Liver (tissue), 9 donors: ENCODE data around the gene GNAI2. TPM values are rescaled to one million over a fixed set of nuclear protein-coding genes. Genes with fewer than 3 reads are reported as not detected.
"Not testable (repeated sequence)": the region's sequence is repeated elsewhere in the genome, so short reads cannot be mapped to it uniquely, and the experiment has no call there.

ENCODE experiments used
- DNase-seq: peaks from one replicate; pipeline ENCODE4 v3.0.0-alpha.2; 2017; ENCODE audit warnings: low spot score
- H3K27ac ChIP-seq, 2 donors: one replicate each; pipeline ENCODE4 v1.7.0; 2013; ENCODE audit warnings: inconsistent platforms in 2 of 2, low read length in 2 of 2, control low read depth in 1 of 2, low read depth in 1 of 2, mild to moderate bottlenecking in 1 of 2
- H3K27me3 ChIP-seq, 4 donors: one replicate each; pipeline versions ENCODE4 v1.6.1 to v1.7.0; 2013; ENCODE audit warnings: low read length in 3 of 4, inconsistent platforms in 1 of 4, mild to moderate bottlenecking in 1 of 4, moderate library complexity in 1 of 4; ENCODE audit not compliant: control insufficient read depth in 4 of 4, insufficient read depth in 4 of 4
- H3K36me3 ChIP-seq, 4 donors: one replicate each; pipeline versions ENCODE4 v1.6.1 to v1.7.0; 2013; ENCODE audit warnings: low read length in 3 of 4, mild to moderate bottlenecking in 3 of 4, low read depth in 1 of 4, moderate library complexity in 1 of 4; ENCODE audit not compliant: control insufficient read depth in 4 of 4, insufficient read depth in 3 of 4
- H3K4me1 ChIP-seq, 4 donors: one replicate each; pipeline versions ENCODE4 v1.6.1 to v1.7.0; 2013; ENCODE audit warnings: low read length in 3 of 4, mild to moderate bottlenecking in 3 of 4, moderate library complexity in 1 of 4; ENCODE audit not compliant: control insufficient read depth in 4 of 4, insufficient read depth in 4 of 4
- H3K4me3 ChIP-seq, 3 donors: one replicate each; pipeline versions ENCODE4 v1.6.1 to v1.7.0; 2013; ENCODE audit warnings: low read length in 3 of 3, control low read depth in 1 of 3, low read depth in 1 of 3, mild to moderate bottlenecking in 1 of 3
- H3K9ac ChIP-seq, 2 donors: one replicate each; pipeline ENCODE4 v1.7.0; 2013; ENCODE audit warnings: low read length in 2 of 2, mild to moderate bottlenecking in 2 of 2, moderate library complexity in 2 of 2, control low read depth in 1 of 2, low read depth in 1 of 2
- H3K9me3 ChIP-seq, 4 donors: one replicate each; pipeline versions ENCODE4 v1.6.1 to v1.7.0; 2013; ENCODE audit warnings: low read length in 3 of 4; ENCODE audit not compliant: control insufficient read depth in 4 of 4
- CTCF ChIP-seq: fragments of 150-350 bp; IDR thresholded peaks from 2 replicates; pipeline ENCODE4 v1.5.1; 2017; ENCODE audit warnings: improper control_type of control experiment, low read depth, low read length; ENCODE audit not compliant: missing input control
- EGR1 ChIP-seq, 2 donors: IDR thresholded peaks; 2 replicates each; pipeline ENCODE4 v1.6.1; 2016 to 2018; ENCODE audit warnings: antibody characterized with exemption in 2 of 2, low read depth in 2 of 2
- FOXA1 ChIP-seq: IDR thresholded peaks from 2 replicates; pipeline ENCODE4 v1.6.1; 2016; ENCODE audit warnings: antibody characterized with exemption
- FOXA2 ChIP-seq: IDR thresholded peaks from 2 replicates; pipeline ENCODE4 v1.6.1; 2016; ENCODE audit warnings: antibody characterized with exemption
- GABPA ChIP-seq, 2 donors: IDR thresholded peaks in 1 of 2; conservative IDR thresholded peaks in 1 of 2; 2 replicates each; pipeline ENCODE4 v1.6.1; 2016; ENCODE audit warnings: antibody characterized with exemption in 2 of 2, mild to moderate bottlenecking in 1 of 2, moderate library complexity in 1 of 2
- HNF4A ChIP-seq, 2 donors: conservative IDR thresholded peaks; 2 replicates each; pipeline ENCODE4 v1.6.1; 2016; ENCODE audit warnings: antibody characterized with exemption in 2 of 2, mild to moderate bottlenecking in 2 of 2
- HNF4G ChIP-seq: IDR thresholded peaks from 2 replicates; pipeline ENCODE4 v1.6.1; 2016; ENCODE audit warnings: antibody characterized with exemption
- JUND ChIP-seq, 2 donors: IDR thresholded peaks; 2 replicates each; pipeline ENCODE4 v1.6.1; 2016; ENCODE audit warnings: antibody characterized with exemption in 2 of 2
- RAD21 ChIP-seq, 2 donors: IDR thresholded peaks; 2 replicates each; pipeline ENCODE4 v1.6.1; 2016; ENCODE audit warnings: antibody characterized with exemption in 2 of 2, mild to moderate bottlenecking in 2 of 2
- RXRA ChIP-seq, 2 donors: IDR thresholded peaks; 2 replicates each; pipeline ENCODE4 v1.6.1; 2017 to 2018; ENCODE audit warnings: antibody characterized with exemption in 2 of 2, mild to moderate bottlenecking in 1 of 2
- SP1 ChIP-seq: IDR thresholded peaks from 2 replicates; pipeline ENCODE4 v1.6.1; 2018; ENCODE audit warnings: antibody characterized with exemption, mild to moderate bottlenecking
- TAF1 ChIP-seq: conservative IDR thresholded peaks from 2 replicates; pipeline ENCODE4 v1.6.1; 2016; ENCODE audit warnings: antibody characterized with exemption, mild to moderate bottlenecking
- ZBTB33 ChIP-seq: IDR thresholded peaks from 2 replicates; pipeline ENCODE4 v1.6.1; 2016; ENCODE audit warnings: antibody characterized with exemption
- WGBS: extraction: QIAGEN DNeasy Blood & Tissue Kit; methylation state at CpG from one replicate; pipeline ENCODE4 v1.1.7; 2013; 5-methylcytosine and 5-hydroxymethylcytosine counted together
- polyA plus RNA-seq, 2 donors: library from polyadenylated mRNA; stranded (reverse) in 1 of 2; unstranded in 1 of 2; fragments of 200-250 nt in 1 of 2; fragments of >200 nt in 1 of 2; fragmentation: Nextera tagmentation in 1 of 2; extraction: Ambion mirVana in 1 of 2; gene quantifications; one replicate each; pipeline versions ENCODE4 v1.2.1 to v1.2.3, GENCODE V29; 2013 to 2015
- total RNA-seq, 2 donors: library from RNA; depleted of rRNA; stranded (reverse); fragments of >200 nt; gene quantifications; one replicate each; pipeline ENCODE4 v1.2.3, GENCODE V29; 2014
- TF ChIP-seq, protein P1 (sequence below): IDR thresholded peaks from 2 replicates; pipeline ENCODE4 v1.6.1; 2016; ENCODE audit warnings: antibody characterized with exemption
- TF ChIP-seq, protein P2 (sequence below): IDR thresholded peaks from 2 replicates; pipeline ENCODE4 v1.6.1; 2016; ENCODE audit warnings: antibody characterized with exemption
- TF ChIP-seq, protein P3 (sequence below): IDR thresholded peaks from 2 replicates; pipeline ENCODE4 v1.6.1; 2016; ENCODE audit warnings: antibody characterized with exemption, mild to moderate bottlenecking
- donor health status: healthy.
- donor health status: healthy.
- donor health status: healthy.
- donor health status: healthy.
- donor health status: healthy.

The GNAI2 gene
- total and polyA plus RNA-seq, 4 donors, result 58.3 to 86.3 (median 62.3) TPM

- WGBS, result 86% methylated on average over 2 of the region's 2 CpGs
Measured at GRCh38 chr3:50261505-50261904, 25.5 kb downstream of the GNAI2 start.

DNA sequence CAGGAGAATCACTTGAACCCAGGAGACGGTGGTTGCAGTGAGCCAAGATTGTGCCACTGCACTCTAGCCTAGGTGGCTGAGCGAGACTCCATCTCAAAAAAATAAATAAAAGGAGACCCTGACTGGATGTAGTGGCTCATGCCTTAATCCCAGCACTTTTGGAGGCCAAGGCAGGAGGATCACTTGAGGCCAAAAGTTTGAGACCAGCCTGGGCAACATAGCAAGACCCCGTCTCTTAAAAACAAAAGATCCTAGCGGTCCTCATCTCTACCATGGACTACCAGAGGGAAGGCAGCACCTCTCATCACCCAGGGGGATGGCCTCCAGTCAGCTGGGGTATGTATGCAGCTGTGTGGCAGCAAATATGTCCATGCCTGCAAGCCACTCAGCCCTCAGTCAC is 26.2 kb downstream of the GNAI2 start:
- not testable (repeated sequence) for H3K9me3 ChIP-seq, H3K27ac ChIP-seq, H3K9ac ChIP-seq, DNase-seq, H3K27me3 ChIP-seq, H3K36me3 ChIP-seq, H3K4me3 ChIP-seq
- peaks cover 5 to 31% (median 11%) of the 10 kb centered on the region in 4 donors for H3K4me1 ChIP-seq
- 97% methylated on average over 4 of the region's 4 CpGs for WGBS

More at GRCh38 chr3:50261505-50261904, 25.5 kb downstream of the GNAI2 start:
- Histone ChIP-seq H3K27ac (no peak overlapping the region), H3K9me3 (no peaks in the 10 kb centered on the region), H3K27me3 (no peaks in the 10 kb centered on the region), H3K4me3 (no peak overlapping the region), H3K4me1 (peaks cover 5 to 26% (median 9%) of the 10 kb centered on the region in 4 donors), H3K36me3 (peaks cover 8 to 15% (median 11%) of the 10 kb centered on the region in 4 donors), H3K9ac (no peak overlapping the region)
- no peak for DNase-seq
- TF ChIP-seq RAD21 (IDR thresholded peaks at IDR 0.05) (no peak), RXRA (IDR thresholded peaks at IDR 0.05) (no peak), GABPA (IDR thresholded peaks at IDR 0.05 in 1 of 2, conservative IDR thresholded peaks at IDR 0.05 in 1 of 2) (no peak), TAF1 (no peak), ZBTB33 (no peak), CTCF (no peak), SP1 (no peak), HNF4G (no peak), FOXA2 (no peak), EGR1 (IDR thresholded peaks at IDR 0.05; ENCODE audit: low read depth in 2 of 2) (no peak), FOXA1 (no peak), JUND (IDR thresholded peaks at IDR 0.05) (no peak), HNF4A (conservative IDR thresholded peaks at IDR 0.05) (no peak)
- TF ChIP-seq, protein P1, sequence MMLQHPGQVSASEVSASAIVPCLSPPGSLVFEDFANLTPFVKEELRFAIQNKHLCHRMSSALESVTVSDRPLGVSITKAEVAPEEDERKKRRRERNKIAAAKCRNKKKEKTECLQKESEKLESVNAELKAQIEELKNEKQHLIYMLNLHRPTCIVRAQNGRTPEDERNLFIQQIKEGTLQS, result no peak
- TF ChIP-seq, protein P2, sequence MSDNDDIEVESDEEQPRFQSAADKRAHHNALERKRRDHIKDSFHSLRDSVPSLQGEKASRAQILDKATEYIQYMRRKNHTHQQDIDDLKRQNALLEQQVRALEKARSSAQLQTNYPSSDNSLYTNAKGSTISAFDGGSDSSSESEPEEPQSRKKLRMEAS, result no peak
- TF ChIP-seq, protein P3, sequence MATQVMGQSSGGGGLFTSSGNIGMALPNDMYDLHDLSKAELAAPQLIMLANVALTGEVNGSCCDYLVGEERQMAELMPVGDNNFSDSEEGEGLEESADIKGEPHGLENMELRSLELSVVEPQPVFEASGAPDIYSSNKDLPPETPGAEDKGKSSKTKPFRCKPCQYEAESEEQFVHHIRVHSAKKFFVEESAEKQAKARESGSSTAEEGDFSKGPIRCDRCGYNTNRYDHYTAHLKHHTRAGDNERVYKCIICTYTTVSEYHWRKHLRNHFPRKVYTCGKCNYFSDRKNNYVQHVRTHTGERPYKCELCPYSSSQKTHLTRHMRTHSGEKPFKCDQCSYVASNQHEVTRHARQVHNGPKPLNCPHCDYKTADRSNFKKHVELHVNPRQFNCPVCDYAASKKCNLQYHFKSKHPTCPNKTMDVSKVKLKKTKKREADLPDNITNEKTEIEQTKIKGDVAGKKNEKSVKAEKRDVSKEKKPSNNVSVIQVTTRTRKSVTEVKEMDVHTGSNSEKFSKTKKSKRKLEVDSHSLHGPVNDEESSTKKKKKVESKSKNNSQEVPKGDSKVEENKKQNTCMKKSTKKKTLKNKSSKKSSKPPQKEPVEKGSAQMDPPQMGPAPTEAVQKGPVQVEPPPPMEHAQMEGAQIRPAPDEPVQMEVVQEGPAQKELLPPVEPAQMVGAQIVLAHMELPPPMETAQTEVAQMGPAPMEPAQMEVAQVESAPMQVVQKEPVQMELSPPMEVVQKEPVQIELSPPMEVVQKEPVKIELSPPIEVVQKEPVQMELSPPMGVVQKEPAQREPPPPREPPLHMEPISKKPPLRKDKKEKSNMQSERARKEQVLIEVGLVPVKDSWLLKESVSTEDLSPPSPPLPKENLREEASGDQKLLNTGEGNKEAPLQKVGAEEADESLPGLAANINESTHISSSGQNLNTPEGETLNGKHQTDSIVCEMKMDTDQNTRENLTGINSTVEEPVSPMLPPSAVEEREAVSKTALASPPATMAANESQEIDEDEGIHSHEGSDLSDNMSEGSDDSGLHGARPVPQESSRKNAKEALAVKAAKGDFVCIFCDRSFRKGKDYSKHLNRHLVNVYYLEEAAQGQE, result no peak
